H9 (cell line): ENCODE results near the gene ARHGAP10. TPM values are rescaled to one million over a fixed set of nuclear protein-coding genes. Genes with fewer than 3 reads are reported as not detected.

Experiments
- DNase-seq: peaks from one replicate; pipeline ENCODE4 v3.0.0-alpha.2; 2017
- H2AFZ ChIP-seq: one replicate; pipeline ENCODE4 v1.6.1; 2013; ENCODE audit warnings: mild to moderate bottlenecking, low read length, control low read depth, moderate library complexity
- H2AK5ac ChIP-seq: 2 replicates; pipeline ENCODE4 v1.6.1; 2013; ENCODE audit warnings: low read length, control low read depth, mixed read lengths; ENCODE audit not compliant: insufficient read length
- H2BK120ac ChIP-seq: one replicate; pipeline ENCODE4 v1.6.1; 2013; ENCODE audit warnings: low read depth, mild to moderate bottlenecking, low read length, control low read depth, inconsistent platforms; ENCODE audit not compliant: poor library complexity, severe bottlenecking
- H2BK12ac ChIP-seq: 2 replicates; pipeline ENCODE4 v1.6.1; 2013; ENCODE audit warnings: low read length, control low read depth, mixed read lengths, low read depth; ENCODE audit not compliant: insufficient read length
- H2BK15ac ChIP-seq: 2 replicates; pipeline ENCODE4 v1.6.1; 2013; ENCODE audit warnings: low read depth, low read length, control low read depth
- H2BK20ac ChIP-seq: one replicate; pipeline ENCODE4 v1.6.1; 2013; ENCODE audit warnings: low read depth, mild to moderate bottlenecking, low read length, control low read depth, inconsistent platforms; ENCODE audit not compliant: poor library complexity, severe bottlenecking
- H2BK5ac ChIP-seq: 2 replicates; pipeline ENCODE4 v1.6.1; 2013; ENCODE audit warnings: low read length, control low read depth, mixed read lengths; ENCODE audit not compliant: insufficient read length
- H3K14ac ChIP-seq: 2 replicates; pipeline ENCODE4 v1.6.1; 2013; ENCODE audit warnings: low read length, control low read depth; ENCODE audit not compliant: insufficient read depth
- H3K18ac ChIP-seq: 2 replicates; pipeline ENCODE4 v1.6.1; 2013; ENCODE audit warnings: low read depth, mild to moderate bottlenecking, mixed read lengths, low read length, control low read depth; ENCODE audit not compliant: insufficient read length
- H3K23ac ChIP-seq: 2 replicates; pipeline ENCODE4 v1.6.1; 2013; ENCODE audit warnings: low read length, control low read depth, mixed read lengths, low read depth; ENCODE audit not compliant: insufficient read length
- H3K23me2 ChIP-seq: 2 replicates; pipeline ENCODE4 v1.6.1; 2013; ENCODE audit warnings: low read depth, mild to moderate bottlenecking, mixed read lengths, low read length, control low read depth; ENCODE audit not compliant: insufficient read length, poor library complexity, severe bottlenecking
- H3K27ac ChIP-seq: 2 replicates; pipeline ENCODE4 v1.5.1; 2013; ENCODE audit warnings: low read length, control low read depth, mixed read lengths, low read depth; ENCODE audit not compliant: insufficient read length
- H3K27me3 ChIP-seq: 2 replicates; pipeline ENCODE4 v1.6.1; 2013; ENCODE audit warnings: low read length, control low read depth, inconsistent platforms; ENCODE audit not compliant: insufficient read depth
- H3K4ac ChIP-seq: 2 replicates; pipeline ENCODE4 v1.6.1; 2013; ENCODE audit warnings: low read depth, mild to moderate bottlenecking, control low read depth, inconsistent platforms, low read length, moderate library complexity
- H3K4me1 ChIP-seq: 2 replicates; pipeline ENCODE4 v1.6.1; 2013; ENCODE audit warnings: low read length, control low read depth, inconsistent platforms; ENCODE audit not compliant: insufficient read depth
- H3K4me2 ChIP-seq: 2 replicates; pipeline ENCODE4 v1.6.1; 2013; ENCODE audit warnings: low read length, control low read depth, mixed read lengths; ENCODE audit not compliant: insufficient read length, insufficient read depth
- H3K56ac ChIP-seq: 2 replicates; pipeline ENCODE4 v1.6.1; 2013; ENCODE audit warnings: low read depth, mild to moderate bottlenecking, mixed read lengths, low read length, control low read depth; ENCODE audit not compliant: insufficient read length
- H3K79me1 ChIP-seq: 2 replicates; pipeline ENCODE4 v1.6.1; 2013; ENCODE audit warnings: low read depth, mild to moderate bottlenecking, moderate library complexity, low read length, control low read depth, inconsistent platforms; ENCODE audit not compliant: insufficient read depth, poor library complexity, severe bottlenecking
- H3K79me2 ChIP-seq: 2 replicates; pipeline ENCODE4 v1.6.1; 2013; ENCODE audit warnings: low read length, control low read depth, inconsistent platforms; ENCODE audit not compliant: insufficient read depth
- H3K9ac ChIP-seq: 2 replicates; pipeline ENCODE4 v1.6.1; 2013; ENCODE audit warnings: low read length, control low read depth, mixed read lengths; ENCODE audit not compliant: insufficient read length; ENCODE audit errors: extremely low read depth
- H3K9me3 ChIP-seq: one replicate; pipeline ENCODE4 v1.6.1; 2013; ENCODE audit warnings: low read depth, low read length, inconsistent platforms; ENCODE audit not compliant: control insufficient read depth
- H3T11ph ChIP-seq: one replicate; pipeline ENCODE4 v1.6.1; 2013; ENCODE audit warnings: mild to moderate bottlenecking, low read length, control low read depth, inconsistent platforms
- H4K20me1 ChIP-seq: one replicate; pipeline ENCODE4 v1.6.1; 2013; ENCODE audit not compliant: control insufficient read depth, insufficient read length, insufficient read depth
- H4K5ac ChIP-seq: 2 replicates; pipeline ENCODE4 v1.6.1; 2013; ENCODE audit warnings: low read depth, mild to moderate bottlenecking, mixed read lengths, low read length, control low read depth; ENCODE audit not compliant: insufficient read length
- H4K8ac ChIP-seq: replicated peaks from 2 replicates; pipeline ENCODE4 v1.6.1; 2013; ENCODE audit warnings: low read length, control low read depth, mixed read lengths, low read depth; ENCODE audit not compliant: insufficient read length
- H4K91ac ChIP-seq: 2 replicates; pipeline ENCODE4 v1.6.1; 2013; ENCODE audit warnings: low read depth, mild to moderate bottlenecking, moderate library complexity, mixed read lengths, low read length, control low read depth; ENCODE audit not compliant: insufficient read length
- H3K27ac Mint-ChIP-seq, 3 experiments: 2 replicates in 2 of 3; 3 replicates in 1 of 3; pipeline ENCODE4 v1.8.0; 2020 to 2021; ENCODE audit warnings: mixed read lengths in 3 of 3, mild to moderate bottlenecking in 1 of 3, moderate library complexity in 1 of 3
- H3K27me3 Mint-ChIP-seq: 2 replicates; pipeline ENCODE4 v1.8.0; 2021; ENCODE audit warnings: low read depth, mild to moderate bottlenecking, moderate library complexity, mixed read lengths
- H3K36me3 Mint-ChIP-seq, 3 experiments: 2 replicates in 2 of 3; 3 replicates in 1 of 3; pipeline ENCODE4 v1.8.0; 2020 to 2021; ENCODE audit warnings: low read depth in 3 of 3, mixed read lengths in 3 of 3; ENCODE audit not compliant: insufficient read depth in 1 of 3
- H3K4me1 Mint-ChIP-seq, 2 experiments: 2 replicates each; pipeline ENCODE4 v1.8.0; 2020; ENCODE audit warnings: mixed read lengths in 2 of 2
- H3K4me3 Mint-ChIP-seq, 2 experiments: 2 replicates in 1 of 2; 3 replicates in 1 of 2; pipeline ENCODE4 v1.8.0; 2020 to 2021; ENCODE audit warnings: mild to moderate bottlenecking in 2 of 2, mixed read lengths in 2 of 2, moderate library complexity in 1 of 2
- H3K9me3 Mint-ChIP-seq, 2 experiments: 2 replicates in 1 of 2; 3 replicates in 1 of 2; pipeline ENCODE4 v1.8.0; 2020; ENCODE audit warnings: mild to moderate bottlenecking in 2 of 2, mixed read lengths in 2 of 2, moderate library complexity in 1 of 2
- WGBS: extraction: QIAGEN DNeasy Blood & Tissue Kit; methylation state at CpG from one replicate; pipeline ENCODE4 v1.1.7; 2013; ENCODE audit warnings: missing lambda C conversion rate, low lambda C conversion rate, mixed read lengths; ENCODE audit not compliant: insufficient read length; ENCODE audit errors: extremely low coverage; 5-methylcytosine and 5-hydroxymethylcytosine counted together
- total RNA-seq: library from RNA; stranded (reverse); gene quantifications from 2 replicates; pipeline ENCODE4 v1.2.1, GENCODE V29; 2021
- TF ChIP-seq, protein P1 (sequence below): fragments of 200-600 bp; sonication (generic); conservative IDR thresholded peaks from 3 replicates; pipeline ENCODE4 v1.8.0; 2021; ENCODE audit warnings: antibody characterized with exemption, mild to moderate bottlenecking

The ARHGAP10 gene
- total RNA-seq, 1 experiment from 2014 or later, result 7.8 TPM

DNA sequence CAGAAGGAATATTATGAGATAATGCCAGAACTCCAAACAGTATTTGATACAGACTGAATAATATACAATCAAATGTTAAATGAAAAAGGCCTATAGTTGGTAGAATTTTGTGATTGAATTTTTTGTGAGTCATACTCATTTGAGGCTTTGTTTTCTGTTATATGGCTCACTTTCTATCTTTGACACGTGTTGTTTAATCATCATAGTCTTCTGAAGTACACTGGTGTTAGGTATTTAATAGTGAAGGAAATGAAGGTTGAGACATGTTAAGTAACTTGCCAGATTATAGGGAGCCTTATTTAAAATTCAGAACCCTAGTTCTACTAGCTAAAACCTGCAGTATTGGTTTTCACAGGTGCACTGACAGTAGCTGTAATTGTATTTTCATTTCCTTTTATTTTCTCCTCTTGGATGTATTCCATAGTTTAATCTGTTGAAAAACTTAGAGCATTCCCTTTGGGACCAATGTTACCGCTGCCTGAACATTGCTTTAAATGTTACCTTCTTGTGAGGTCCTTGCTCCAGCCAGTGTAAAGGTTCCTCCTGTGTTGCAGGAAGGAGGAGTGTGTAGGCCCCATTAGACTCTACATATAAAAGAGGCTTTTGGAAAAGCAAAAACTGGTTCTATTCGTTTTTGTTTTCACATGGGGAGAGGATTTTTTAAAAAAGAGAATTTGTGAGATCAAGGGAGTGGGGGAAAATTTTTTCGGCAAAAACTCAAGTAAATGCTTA is 224.1 kb downstream of the ARHGAP10 start:
- Histone ChIP-seq H3K79me2 (no peaks in the 10 kb centered on the region), H4K20me1 (no peaks in the 10 kb centered on the region), H2BK120ac (no peak overlapping the region), H3K23me2 (no peaks in the 10 kb centered on the region), H3K27ac (no peak overlapping the region), H3K18ac (no peak overlapping the region), H2BK20ac (no peak overlapping the region), H3K14ac (no peak overlapping the region), H3K4me2 (no peak overlapping the region), H3K23ac (no peak overlapping the region), H2BK5ac (no peak overlapping the region), H3K27me3 (no peaks in the 10 kb centered on the region), H3K9ac (no peak overlapping the region), H3K4ac (no peak overlapping the region), H3T11ph (no peak overlapping the region), H3K56ac (no peak overlapping the region), H2BK12ac (no peak overlapping the region), H3K4me1 (peaks cover 9% of the 10 kb centered on the region; the same call in 1 of the 2 replicates), H3K9me3 (no peaks in the 10 kb centered on the region), H4K91ac (no peak overlapping the region), H4K8ac (no peak overlapping the region), H3K79me1 (no peaks in the 10 kb centered on the region), H2BK15ac (no peak overlapping the region), H2AFZ (no peak overlapping the region), H4K5ac (no peak overlapping the region), H2AK5ac (no peak overlapping the region)
- H3K4me1 Mint-ChIP-seq, result peaks cover 30 to 34% of the 10 kb centered on the region in 2 experiments
- TF ChIP-seq, protein P1, sequence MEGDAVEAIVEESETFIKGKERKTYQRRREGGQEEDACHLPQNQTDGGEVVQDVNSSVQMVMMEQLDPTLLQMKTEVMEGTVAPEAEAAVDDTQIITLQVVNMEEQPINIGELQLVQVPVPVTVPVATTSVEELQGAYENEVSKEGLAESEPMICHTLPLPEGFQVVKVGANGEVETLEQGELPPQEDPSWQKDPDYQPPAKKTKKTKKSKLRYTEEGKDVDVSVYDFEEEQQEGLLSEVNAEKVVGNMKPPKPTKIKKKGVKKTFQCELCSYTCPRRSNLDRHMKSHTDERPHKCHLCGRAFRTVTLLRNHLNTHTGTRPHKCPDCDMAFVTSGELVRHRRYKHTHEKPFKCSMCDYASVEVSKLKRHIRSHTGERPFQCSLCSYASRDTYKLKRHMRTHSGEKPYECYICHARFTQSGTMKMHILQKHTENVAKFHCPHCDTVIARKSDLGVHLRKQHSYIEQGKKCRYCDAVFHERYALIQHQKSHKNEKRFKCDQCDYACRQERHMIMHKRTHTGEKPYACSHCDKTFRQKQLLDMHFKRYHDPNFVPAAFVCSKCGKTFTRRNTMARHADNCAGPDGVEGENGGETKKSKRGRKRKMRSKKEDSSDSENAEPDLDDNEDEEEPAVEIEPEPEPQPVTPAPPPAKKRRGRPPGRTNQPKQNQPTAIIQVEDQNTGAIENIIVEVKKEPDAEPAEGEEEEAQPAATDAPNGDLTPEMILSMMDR, result no peak
- WGBS, result no CpG with 5 or more reads among the region's 4 CpGs
- DNase-seq, result no peak
- peak overlapping the region; percentile 83 to 93 (median 91) for H3K27ac Mint-ChIP-seq
- H3K27me3 Mint-ChIP-seq, result no peaks in the 10 kb centered on the region
- no peaks in the 10 kb centered on the region; a peak in 1 of 7 replicates for H3K36me3 Mint-ChIP-seq
- peak overlapping the region in 1 of 2 experiments; percentile 20; a peak in 3 of 5 replicates for H3K4me3 Mint-ChIP-seq
- H3K9me3 Mint-ChIP-seq, result no peaks in the 10 kb centered on the region
